SIG-M5 treated with dmso at 0.1 percent for 504 hours (cell line): Measurements from ENCODE around the gene NCF2.

Experiments
- DNase-seq: peaks from one replicate; lab custom pipeline; 2025; ENCODE audit not compliant: unreplicated experiment; lab: John Stamatoyannopoulos, UW

Gene NCF2

GRCh38 chr1:183585038-183585437 lies 5.2 kb downstream of the NCF2 start:
- peak; percentile 27 for DNase-seq

GRCh38 chr1:183584147-183584546 lies 6.1 kb downstream of the NCF2 start:
- DNase-seq: no peak

- peak; percentile 98 for DNase-seq
These were observed 6.8 kb downstream of the NCF2 start for GRCh38 chr1:183583466-183583865.

GRCh38 chr1:183582021-183582713 lies 8.1 kb downstream of the NCF2 start:
- no peak for DNase-seq

- peak; percentile 99 for DNase-seq
These were observed 10.0 kb downstream of the NCF2 start for GRCh38 chr1:183580281-183580682.

GRCh38 chr1:183578856-183579255 lies 11.4 kb downstream of the NCF2 start:
- DNase-seq: no peak

GRCh38 chr1:183577897-183578465 lies 12.3 kb downstream of the NCF2 start:
- DNase-seq: no peak

- DNase-seq: no peak
These were observed 13.7 kb downstream of the NCF2 start for GRCh38 chr1:183576537-183576936.

- no peak for DNase-seq
These were observed 14.7 kb downstream of the NCF2 start for GRCh38 chr1:183575606-183576005.

GRCh38 chr1:183572721-183573120 lies 17.5 kb downstream of the NCF2 start:
- DNase-seq: no peak

- DNase-seq: no peak
These were observed 18.5 kb downstream of the NCF2 start for GRCh38 chr1:183571678-183572268.

GRCh38 chr1:183570451-183570850 lies 19.8 kb downstream of the NCF2 start:
- DNase-seq: no peak

- no peak for DNase-seq
These were observed 20.5 kb downstream of the NCF2 start for GRCh38 chr1:183569801-183570200.

- no peak for DNase-seq
These were observed 21.1 kb downstream of the NCF2 start for GRCh38 chr1:183569141-183569540.

GRCh38 chr1:183568176-183569021 lies 21.9 kb downstream of the NCF2 start:
- DNase-seq: peak; percentile 65

GRCh38 chr1:183567584-183567983 lies 22.7 kb downstream of the NCF2 start:
- peak; percentile 32 for DNase-seq

GRCh38 chr1:183566026-183566425 lies 24.2 kb downstream of the NCF2 start:
- DNase-seq: no peak

GRCh38 chr1:183565261-183565660 lies 25.0 kb downstream of the NCF2 start:
- no peak for DNase-seq

GRCh38 chr1:183562701-183563100 lies 27.6 kb downstream of the NCF2 start:
- no peak for DNase-seq

GRCh38 chr1:183559061-183559460 lies 31.2 kb downstream of the NCF2 start:
- DNase-seq: no peak

- DNase-seq: no peak
These were observed 35.7 kb downstream of the NCF2 start for GRCh38 chr1:183554577-183554976.

- DNase-seq: no peak
These were observed 36.5 kb downstream of the NCF2 start for GRCh38 chr1:183553764-183554163.
